ENCODE measurements around the gene VAT1L. TPM values are rescaled to one million over a fixed set of nuclear protein-coding genes. Genes with fewer than 3 reads are reported as not detected.
"Not testable (repeated sequence)": the region's sequence is repeated elsewhere in the genome, so short reads cannot be mapped to it uniquely, and the experiment has no call there.

VAT1L gene
- total RNA-seq, 1 donor from 2014 or later, result 2.3 TPM

DNA sequence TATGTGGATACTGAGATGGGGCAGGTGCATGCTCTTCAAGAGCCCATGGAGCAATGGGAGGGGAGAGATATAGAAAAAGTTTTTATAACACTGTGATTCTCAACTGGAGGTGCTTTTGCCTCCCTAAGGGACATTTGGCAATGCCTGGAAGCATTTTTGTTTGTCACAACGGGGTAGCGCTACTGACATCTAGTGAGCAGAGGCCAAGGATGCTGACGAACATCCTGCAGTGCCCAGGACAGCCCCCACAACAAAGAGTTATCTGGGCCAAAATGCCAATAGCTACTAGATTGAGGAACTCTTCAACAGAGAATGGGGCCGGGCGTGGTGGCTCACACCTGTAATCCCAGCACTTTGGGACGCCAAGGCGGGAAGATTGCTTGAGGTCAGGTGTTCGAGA lies 166.8 kb downstream of the VAT1L start:
- DNase-seq, result no peak

GRCh38 chr16:77956231-77956630 lies 167.9 kb downstream of the VAT1L start:
- DNase-seq, result no peak

GRCh38 chr16:77960766-77961165 lies 172.4 kb downstream of the VAT1L start:
- DNase-seq, result no peak

GRCh38 chr16:77961814-77962213 lies 173.4 kb downstream of the VAT1L start:
- no peak for DNase-seq

- no peak for DNase-seq
Observed at GRCh38 chr16:77962689-77963088, 174.3 kb downstream of the VAT1L start.

DNA sequence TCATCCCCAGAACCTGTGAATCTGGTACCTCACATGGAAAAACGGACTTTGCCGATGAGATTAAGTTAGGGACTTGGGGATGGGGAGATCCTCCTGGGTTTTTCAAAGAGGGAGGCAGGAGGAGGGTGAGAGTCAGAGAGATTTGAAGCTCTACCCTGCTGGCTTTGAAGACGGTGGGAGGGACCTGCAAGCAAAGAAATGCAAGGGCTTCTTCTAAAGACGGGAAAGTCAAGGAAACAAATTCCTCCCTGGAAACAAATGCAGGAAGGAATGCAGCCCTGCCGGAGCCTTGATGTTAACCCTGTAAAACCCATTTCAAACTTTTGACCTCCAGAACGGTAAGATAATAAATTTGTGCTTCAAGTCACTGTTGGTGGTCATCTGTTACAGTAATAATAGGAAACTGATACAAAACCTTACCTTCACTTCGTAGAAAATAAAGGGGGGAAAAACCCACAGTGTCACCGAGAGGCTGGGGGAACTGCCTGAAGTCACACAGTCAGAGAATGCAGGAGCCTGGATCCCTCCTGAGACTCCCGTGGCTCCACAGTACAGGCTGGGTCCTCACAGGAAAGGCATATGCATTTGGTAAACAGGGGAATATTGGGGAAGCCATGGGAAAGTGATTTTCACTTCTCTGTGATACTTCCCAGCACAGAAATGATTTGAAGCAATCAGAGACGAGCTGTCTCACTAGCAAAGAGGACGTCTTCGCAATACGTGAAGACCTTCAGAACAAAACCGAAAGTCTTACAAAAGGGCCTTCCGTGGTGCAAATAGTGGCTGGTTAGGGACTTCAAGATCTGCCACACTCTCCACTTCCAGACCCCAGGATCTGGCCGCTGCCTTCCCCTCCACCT lies 175.1 kb downstream of the VAT1L start:
- no peak for DNase-seq

DNA sequence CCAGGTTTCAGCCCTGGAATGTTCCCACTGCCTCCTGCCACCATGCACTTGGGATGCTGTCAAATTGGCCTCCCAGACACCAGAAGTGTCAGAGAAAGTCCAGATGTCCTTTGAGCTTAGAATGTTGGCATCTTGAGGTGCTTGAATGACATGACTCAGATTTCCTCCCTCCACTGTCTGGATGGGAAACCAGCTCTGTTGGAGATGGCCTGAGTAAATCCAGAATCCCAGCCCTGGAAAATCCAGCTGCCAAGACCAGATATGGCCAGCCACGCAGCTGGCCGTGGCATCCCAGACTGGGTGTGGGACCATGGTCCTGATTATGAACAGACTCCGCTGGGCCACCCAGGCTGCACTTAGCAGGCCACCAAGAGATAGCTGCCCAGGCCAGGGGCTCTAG lies 177.0 kb downstream of the VAT1L start:
- no peak for DNase-seq

DNA sequence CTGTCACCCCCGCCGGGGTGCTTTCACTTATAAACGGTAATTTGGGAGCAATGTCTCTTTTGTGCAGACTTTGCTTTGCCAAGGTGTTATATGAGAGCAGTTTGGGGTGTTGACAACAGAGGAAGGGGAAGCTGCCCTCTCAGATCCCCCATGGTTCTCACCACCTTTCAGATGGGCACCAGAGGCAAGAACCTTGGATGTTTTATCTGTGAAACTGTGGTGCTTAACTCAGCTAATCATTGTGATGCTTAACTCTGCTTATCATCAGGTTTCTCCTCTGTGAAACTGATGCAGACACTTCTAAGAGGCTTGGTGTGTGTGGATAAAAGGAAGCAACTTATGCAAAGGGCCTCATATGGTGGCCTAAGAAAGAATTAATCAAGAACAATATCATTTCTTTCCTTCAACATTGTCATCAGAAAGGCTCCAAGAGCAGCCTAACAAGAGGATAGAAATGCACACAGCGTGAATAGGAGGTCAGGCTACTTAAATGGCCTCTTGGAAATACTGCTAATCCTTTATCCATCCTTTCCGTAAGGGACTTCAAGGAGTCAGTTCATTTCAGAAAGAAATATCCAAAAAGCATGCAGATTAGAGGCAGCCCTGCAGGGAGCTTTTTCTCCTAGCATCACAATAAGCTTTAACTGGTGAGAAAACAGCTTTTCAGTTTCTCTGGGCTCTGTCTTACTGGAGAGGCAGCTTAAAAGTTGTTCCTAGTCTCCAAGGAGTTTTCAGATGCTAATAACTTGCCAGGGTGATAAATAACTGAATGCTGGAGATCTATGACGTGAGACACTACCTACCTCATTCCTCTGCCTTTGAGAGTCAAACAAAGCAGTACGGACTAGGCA lies 178.9 kb downstream of the VAT1L start:
- no peak for DNase-seq

- no peak for DNase-seq
Observed at GRCh38 chr16:77969861-77970260, 181.5 kb downstream of the VAT1L start.

- DNase-seq, result no peak
Observed at GRCh38 chr16:77970371-77970770, 182.0 kb downstream of the VAT1L start.

GRCh38 chr16:77971306-77972061 lies 183.1 kb downstream of the VAT1L start:
- DNase-seq, result peak; percentile 88

GRCh38 chr16:77972062-77972392 lies 183.7 kb downstream of the VAT1L start:
- no peak for DNase-seq

GRCh38 chr16:77974883-77975282 lies 186.5 kb downstream of the VAT1L start:
- DNase-seq, result peak; percentile 46

GRCh38 chr16:77975942-77976341 lies 187.6 kb downstream of the VAT1L start:
- no peak for DNase-seq

- no peak for DNase-seq
Observed at GRCh38 chr16:77977339-77977738, 189.0 kb downstream of the VAT1L start.

GRCh38 chr16:77985111-77985510 lies 196.7 kb downstream of the VAT1L start:
- no peak for DNase-seq

DNA sequence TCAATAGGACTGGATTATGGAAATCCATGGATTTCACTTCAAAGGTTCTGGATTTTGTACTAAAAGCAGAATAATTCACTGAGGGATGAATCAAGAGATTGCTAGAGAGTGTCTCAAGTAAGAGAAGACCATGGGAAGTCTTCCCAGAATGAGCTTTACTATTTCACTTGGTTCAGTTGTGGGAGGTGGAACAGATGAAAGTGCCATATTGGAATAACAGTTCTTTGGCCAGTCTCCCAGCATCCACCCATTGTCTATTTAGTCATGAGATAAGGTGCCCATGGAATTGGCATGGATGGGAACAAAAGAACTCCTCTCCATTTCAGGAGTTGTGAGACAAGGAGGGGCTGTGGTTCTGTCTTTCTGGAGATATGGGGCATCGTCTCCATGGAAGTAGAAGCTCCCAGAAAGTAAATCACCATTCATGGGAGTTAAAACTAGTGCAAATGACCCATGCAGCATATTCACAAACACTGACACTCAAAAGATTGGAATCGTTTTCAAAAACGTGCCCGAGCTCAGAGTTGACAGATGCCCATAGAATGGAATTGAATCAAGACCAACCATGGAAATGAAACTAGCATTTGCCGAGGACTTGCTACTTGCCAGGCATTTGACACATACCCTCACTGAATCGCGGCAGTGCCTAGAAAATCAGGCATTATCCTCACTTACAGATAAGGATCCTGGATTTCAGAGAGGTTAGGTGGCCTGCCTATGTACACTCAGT lies 197.8 kb downstream of the VAT1L start:
- no peak for DNase-seq

DNA sequence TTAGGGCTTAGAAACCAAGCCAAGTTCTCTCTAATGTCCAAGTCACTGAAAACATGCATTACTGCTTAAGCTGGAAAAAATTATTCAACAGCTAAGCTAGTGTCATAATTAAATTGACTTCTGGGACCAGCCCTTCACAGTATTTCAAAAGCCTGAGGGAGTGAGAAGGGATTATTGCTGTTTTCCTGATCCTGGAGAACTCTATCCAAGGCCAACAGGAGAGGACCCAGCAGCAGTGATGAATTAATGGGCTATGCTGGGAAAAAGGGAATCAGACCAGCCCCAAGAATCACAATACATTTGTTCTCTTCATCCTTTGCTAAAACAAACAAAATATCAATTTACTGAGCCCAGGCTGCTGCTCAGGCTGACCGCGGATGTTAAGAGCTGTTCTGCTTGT lies 199.4 kb downstream of the VAT1L start:
- DNase-seq, result peak; percentile 26

GRCh38 chr16:77989846-77990245 lies 201.5 kb downstream of the VAT1L start:
- no peak for DNase-seq

- DNase-seq, result no peak
Observed at GRCh38 chr16:77991701-77992100, 203.3 kb downstream of the VAT1L start.

DNA sequence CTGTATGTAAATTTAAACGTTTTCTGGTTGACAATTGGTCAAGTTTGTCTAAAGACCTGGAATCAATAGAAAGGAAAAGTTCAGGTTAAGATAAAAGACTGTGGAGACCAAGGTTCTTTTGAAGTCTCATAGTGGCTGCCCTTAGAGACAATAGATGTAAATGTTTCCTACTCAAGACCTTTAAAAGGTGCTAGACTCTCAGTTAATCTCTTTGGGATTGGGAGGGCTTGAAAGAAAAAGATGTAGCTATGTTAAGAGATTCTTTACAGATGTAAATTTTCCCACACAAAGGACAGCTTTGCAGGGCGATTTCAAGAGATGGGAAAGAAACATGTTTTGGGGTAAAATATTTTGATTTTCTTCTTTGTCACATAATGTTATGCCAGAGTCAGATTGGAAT lies 204.0 kb downstream of the VAT1L start:
- DNase-seq, result not testable (repeated sequence)
